GM19043 (cell line): Measurements from ENCODE around the gene AGK.
"Not testable (repeated sequence)": the region's sequence is repeated elsewhere in the genome, so short reads cannot be mapped to it uniquely, and the experiment has no call there.

Experiments used
- ATAC-seq: cut with Tn5 transposase; IDR thresholded peaks from one replicate; pipeline ENCODE4 v1.9.1; 2021; ENCODE audit warnings: low read depth; ENCODE audit not compliant: unreplicated experiment

Gene AGK

GRCh38 chr7:141673346-141673745, 122.1 kb downstream of the AGK start:
- ATAC-seq = no peak

GRCh38 chr7:141674171-141674671, 123.0 kb downstream of the AGK start:
- no peak for ATAC-seq

- ATAC-seq = no peak
Measured at GRCh38 chr7:141674702-141675101, 123.5 kb downstream of the AGK start.

DNA sequence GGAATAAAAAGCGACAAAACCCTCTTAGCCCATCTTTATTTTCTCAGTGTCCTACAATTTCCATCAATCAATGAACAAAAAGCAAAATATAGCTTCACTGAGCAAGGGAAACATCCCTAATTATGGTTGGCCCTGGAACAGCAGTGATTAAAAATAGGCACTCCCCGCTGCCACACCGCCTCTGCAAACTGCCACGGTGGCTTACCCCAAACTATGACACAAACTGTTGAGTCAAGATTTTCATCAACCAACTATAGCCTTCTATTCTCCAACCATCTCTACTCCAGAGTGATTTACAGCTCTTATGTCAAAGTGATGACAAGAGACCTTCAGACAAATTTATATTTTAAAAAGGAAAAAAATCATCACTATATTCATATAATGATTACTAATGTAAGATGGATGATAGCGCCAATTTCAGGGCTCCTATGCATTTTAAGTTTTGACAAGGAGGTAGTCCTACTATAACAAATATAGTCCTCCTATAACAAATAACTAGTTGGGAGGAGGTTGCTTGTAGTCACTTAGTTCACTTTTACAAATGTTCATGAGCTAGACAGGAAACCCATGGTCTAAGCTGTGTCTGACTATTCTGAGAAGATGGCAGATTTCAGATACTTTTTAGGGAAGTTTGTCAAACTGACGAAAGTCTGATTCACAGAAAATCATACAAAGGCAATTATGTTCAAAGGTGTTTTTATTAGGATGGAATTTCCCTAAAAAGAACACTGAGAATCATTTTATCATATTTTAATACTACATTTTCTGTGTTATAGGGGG, 124.4 kb downstream of the AGK start:
- no peak for ATAC-seq

GRCh38 chr7:141676618-141677017, 125.4 kb downstream of the AGK start:
- no peak for ATAC-seq

DNA sequence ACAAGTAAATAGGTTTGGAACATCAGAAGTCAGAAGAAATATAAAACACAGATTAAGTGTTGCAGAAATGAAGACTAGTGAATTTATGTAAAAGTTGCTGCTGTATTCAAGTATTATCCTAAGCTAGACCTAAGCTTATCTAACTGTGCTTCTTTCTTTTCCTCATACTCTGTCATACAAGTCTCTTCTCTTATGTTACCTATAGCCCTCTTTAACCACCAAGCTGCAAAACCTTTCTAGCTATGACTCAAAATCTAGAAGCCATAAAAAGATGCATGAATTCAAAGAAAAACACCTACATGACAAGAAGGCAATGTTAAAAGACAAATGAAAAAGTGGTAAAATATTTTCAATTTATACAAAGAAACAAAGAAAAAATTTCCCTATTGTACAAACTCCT, 127.8 kb downstream of the AGK start:
- no peak for ATAC-seq

DNA sequence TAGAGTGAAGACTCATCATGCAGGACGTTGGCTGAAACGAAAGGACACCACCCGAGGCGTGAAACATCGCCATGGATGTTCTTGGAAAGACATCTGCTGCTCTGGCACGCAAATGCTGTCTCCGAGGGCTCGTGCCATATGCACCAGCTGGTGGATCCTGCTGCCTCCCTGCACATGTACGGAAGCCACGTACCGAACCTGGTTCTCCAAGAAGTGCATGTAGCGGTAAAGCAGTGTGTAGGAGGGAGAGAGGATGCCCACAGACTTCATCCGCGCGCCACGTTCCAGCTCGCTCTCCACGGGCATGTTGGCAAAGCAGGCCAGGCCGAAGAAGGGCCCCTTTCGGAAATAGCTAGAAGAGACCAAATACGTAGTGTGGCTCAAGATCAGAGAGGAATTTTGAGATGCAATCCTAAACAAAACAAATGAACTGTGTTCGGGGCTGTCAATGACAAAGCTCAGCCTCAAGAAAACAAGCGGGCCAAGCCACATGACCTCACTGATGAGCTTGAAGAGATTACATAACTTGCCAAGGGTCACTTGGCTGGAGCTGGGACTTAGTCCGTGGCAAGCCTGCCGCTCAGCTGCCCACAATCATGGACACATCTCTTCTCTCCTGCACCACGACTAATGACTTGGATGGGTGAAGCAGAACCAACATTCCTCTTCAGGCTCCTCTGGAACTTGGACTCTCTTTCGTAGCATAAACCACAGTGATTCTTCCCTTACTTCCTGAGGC, 134.2 kb downstream of the AGK start:
- ATAC-seq = no peak

DNA sequence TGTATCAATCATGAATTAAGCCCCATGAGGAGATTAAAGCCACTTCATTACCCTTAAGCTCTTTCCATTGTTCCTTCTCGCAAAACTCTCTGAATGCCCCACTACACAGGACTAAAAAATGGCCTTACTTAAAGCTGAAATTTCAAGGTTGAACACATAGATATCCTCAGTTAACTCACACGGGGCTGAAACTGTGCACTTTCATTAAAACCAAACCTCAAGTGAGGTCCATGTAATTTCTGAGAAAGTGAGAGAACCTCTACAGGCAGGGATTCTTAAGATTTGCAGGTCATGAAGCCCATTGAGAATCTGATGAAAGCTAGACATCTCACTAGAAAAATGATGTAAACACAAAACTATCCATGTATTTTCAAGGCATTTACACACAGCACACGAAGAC, 134.9 kb downstream of the AGK start:
- ATAC-seq = no peak

GRCh38 chr7:141686670-141687069, 135.5 kb downstream of the AGK start:
- ATAC-seq = no peak

GRCh38 chr7:141688043-141688442, 136.8 kb downstream of the AGK start:
- ATAC-seq = no peak

DNA sequence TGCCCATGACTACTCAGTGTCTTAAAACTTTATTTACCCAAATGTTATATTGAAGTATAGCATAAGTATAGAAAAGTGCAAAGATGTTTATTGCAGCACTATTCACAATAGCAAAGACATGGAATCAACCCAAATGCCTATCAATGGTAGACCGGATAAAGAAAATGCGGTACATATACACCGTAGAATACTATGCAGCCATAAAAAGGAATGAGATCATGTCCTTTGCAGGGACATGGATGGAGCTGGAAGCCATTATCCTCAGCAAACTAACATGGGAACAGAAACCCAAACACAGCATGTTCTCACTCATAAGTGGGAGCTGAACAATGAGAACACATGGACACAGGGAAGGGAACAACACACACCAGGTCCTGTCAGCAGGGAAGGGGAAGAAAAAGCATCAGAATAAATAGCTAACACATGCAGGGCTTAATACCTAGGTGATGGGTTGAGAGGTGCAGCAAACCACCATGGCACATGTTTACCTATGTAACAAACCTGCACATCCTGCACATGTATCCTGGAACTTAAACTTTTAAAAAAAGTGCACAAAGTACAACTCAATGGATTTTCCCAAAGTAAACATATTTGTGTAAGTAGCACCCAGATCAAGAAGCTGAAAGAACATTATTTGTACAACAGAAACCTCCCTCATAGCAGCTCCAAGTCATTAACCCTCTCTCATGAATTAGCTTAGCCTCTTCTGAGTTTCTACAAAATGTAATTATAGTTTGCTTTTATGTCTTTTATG, 138.0 kb downstream of the AGK start:
- ATAC-seq = not testable (repeated sequence)

GRCh38 chr7:141691540-141691939, 140.3 kb downstream of the AGK start:
- ATAC-seq = no peak

- ATAC-seq = no peak
Measured at GRCh38 chr7:141691961-141692360, 140.8 kb downstream of the AGK start.

DNA sequence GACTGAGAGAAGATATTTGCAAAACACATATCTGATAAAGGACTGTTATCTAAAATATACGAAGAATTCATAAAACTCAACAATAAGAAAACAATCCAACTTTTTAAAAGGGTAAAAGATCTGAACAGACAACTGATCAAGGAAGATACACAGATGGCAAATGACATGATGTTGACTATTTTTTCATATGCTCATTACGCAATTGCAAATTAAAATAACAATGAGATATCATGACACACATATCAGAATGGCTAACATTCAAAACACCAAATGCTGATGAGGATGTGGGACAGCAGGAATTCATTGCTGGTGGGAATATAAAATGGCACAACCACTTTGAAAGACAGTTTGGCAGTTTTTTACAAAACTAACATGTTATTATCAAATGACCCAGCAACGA, 141.9 kb downstream of the AGK start:
- no peak for ATAC-seq

DNA sequence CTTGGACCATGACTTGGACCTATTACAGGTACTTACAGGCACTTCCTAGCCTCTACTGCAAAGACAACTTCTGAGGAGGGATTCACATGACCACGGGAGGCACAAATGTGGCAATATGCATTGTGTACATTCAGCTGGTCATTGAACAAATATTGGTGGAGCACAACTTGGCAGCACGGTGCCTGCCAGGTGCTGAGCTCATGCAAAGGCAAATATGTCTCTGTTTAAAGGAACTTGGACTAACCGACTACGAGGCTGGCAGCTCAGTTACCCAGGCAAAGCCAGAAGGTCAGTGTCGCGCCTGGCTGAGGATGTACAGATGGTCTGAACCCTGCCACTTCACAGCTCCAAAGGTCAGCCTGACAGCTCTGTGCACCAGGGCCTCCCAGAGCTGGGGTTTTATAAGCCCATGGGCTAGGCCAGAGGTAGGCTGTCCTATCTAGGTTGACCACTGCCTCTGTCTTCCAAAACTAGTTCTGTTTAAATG, 144.6 kb downstream of the AGK start:
- ATAC-seq = no peak

- ATAC-seq = no peak
Measured at GRCh38 chr7:141696348-141696747, 145.1 kb downstream of the AGK start.

DNA sequence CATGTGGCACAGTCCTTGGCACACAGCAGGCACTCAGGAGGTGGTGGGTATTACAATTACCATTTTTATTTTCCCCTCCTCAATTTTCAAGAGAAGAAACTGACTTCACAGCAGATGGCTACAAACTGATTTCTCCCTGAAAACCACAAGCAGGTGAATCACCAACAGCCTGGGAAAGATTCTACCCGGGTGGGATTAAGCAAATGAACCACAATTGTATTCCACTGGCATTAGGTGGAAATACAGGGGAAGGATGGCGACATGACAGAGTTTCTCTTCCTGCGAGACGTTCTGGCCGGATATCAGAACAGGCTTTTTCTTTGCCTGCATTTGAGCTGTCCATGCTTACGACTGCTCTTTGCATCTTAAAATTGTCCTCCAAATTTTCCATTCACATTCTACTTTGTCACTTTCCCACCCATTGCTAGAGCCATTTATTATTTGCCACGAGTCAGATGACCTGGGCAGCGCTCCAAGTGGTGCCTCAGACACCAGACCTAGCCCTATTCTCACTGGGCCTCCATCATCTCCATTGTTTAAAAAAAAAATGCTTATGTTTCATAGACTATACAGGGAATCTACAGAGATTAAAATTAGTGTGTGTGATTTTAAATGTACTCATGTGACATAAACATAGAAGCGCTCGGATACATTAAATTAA, 146.1 kb downstream of the AGK start:
- no peak for ATAC-seq

DNA sequence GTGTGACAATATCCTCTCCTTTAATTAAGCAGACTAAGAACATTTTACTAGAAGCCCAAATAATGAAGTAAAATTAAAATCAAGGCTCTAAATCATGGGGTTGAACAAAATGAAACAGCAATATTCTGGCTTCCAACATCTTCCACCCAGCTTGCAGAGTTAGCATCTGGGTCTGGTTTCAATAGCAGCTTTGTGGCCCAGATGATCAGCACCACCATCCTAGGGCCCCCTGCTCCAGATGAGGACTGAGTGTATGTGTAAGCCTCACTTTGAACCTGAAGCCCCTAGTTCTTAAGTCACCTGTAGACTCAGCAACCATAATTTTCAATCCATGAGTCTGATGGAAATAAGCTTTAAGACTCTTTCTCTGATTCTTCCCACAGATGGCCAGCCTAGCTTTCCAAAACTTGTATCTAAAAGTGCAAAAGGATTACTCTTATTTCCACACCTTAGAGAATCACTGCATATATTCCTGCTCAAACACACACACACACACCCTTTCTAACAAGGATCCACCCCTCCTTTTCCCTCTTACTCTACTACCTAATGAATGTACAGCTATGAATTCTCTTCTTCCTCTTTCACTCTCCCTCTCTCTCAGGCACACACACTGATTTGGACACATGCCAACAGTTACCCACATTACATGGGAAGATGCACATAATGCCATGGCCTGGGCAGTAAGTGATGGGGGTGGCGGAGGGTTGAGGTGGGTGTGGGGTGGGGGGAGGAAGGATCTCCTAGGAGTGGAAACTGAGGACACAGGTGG, 147.2 kb downstream of the AGK start:
- no peak for ATAC-seq

DNA sequence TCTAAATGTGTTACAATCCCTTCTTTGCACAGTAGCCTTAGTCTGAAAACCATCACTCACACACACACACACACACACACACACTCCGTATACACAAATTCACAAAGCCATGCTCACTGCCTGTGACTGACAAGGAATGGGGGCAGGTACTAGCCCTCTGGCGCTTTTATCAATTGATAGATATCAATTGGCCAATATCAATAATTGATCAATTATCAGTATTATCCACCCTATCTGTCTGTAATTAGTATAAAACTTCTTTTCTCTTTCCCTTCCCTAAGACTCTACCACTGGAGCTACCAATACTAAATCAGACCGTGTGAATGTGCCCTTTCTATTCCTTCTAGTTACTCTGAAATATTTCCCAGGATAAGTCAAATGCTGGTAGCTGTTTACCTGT, 148.7 kb downstream of the AGK start:
- ATAC-seq = no peak
